GM23338 (cell line): ENCODE results near the gene SYCE1L. TPM values are rescaled to one million over a fixed set of nuclear protein-coding genes. Genes with fewer than 3 reads are reported as not detected.
"Not testable (repeated sequence)": the region's sequence is repeated elsewhere in the genome, so short reads cannot be mapped to it uniquely, and the experiment has no call there.

Source experiments
- ATAC-seq: fragments of 200-7000 bp; cut with Tn5 transposase; 3 replicates; pipeline ENCODE4 v1.9.1; 2020
- DNase-seq: peaks from one replicate; pipeline ENCODE4 v3.0.0-alpha.2; 2015; ENCODE audit warnings: low spot score
- H2AFZ ChIP-seq: fragments of 200-600 bp; sonication (generic); 2 replicates; pipeline ENCODE4 v1.8.0; 2016; ENCODE audit warnings: antibody characterized with exemption, mild to moderate bottlenecking, moderate library complexity
- H3F3A ChIP-seq: fragments of 200-600 bp; sonication (generic); replicated peaks from 2 replicates; pipeline ENCODE4 v1.8.0; 2017; ENCODE audit warnings: antibody characterized with exemption, mixed run types, low read depth
- H3K27ac ChIP-seq: fragments of 200-600 bp; sonication (generic); 2 replicates; pipeline ENCODE4 v1.6.1; 2016; ENCODE audit warnings: low read depth
- H3K27me3 ChIP-seq: fragments of 200-600 bp; sonication (generic); 2 replicates; pipeline ENCODE4 v1.8.0; 2016; ENCODE audit warnings: mild to moderate bottlenecking, mixed run types, moderate library complexity; ENCODE audit not compliant: insufficient read depth
- H3K36me3 ChIP-seq: fragments of 200-600 bp; sonication (generic); 2 replicates; pipeline ENCODE4 v1.8.0; 2016; ENCODE audit warnings: mild to moderate bottlenecking; ENCODE audit not compliant: insufficient read depth
- H3K4me1 ChIP-seq: fragments of 200-600 bp; sonication (generic); 2 replicates; pipeline ENCODE4 v1.8.0; 2016; ENCODE audit warnings: mild to moderate bottlenecking, moderate library complexity; ENCODE audit not compliant: insufficient read depth
- H3K4me2 ChIP-seq: fragments of 200-600 bp; sonication (generic); 2 replicates; pipeline ENCODE4 v1.7.1; 2017; ENCODE audit warnings: mixed run types
- H3K4me3 ChIP-seq: fragments of 200-600 bp; sonication (generic); 2 replicates; pipeline ENCODE4 v1.6.1; 2016; ENCODE audit warnings: mixed run types
- H3K79me2 ChIP-seq: fragments of 200-600 bp; sonication (generic); replicated peaks from 2 replicates; pipeline ENCODE4 v1.8.0; 2017; ENCODE audit warnings: mild to moderate bottlenecking; ENCODE audit not compliant: insufficient read depth
- H3K9me2 ChIP-seq: fragments of 200-600 bp; sonication (generic); 2 replicates; pipeline ENCODE4 v1.8.0; 2017; ENCODE audit not compliant: insufficient read depth
- H4K20me1 ChIP-seq: fragments of 200-600 bp; sonication (generic); replicated peaks from 2 replicates; pipeline ENCODE4 v1.8.0; 2017; ENCODE audit warnings: mild to moderate bottlenecking; ENCODE audit not compliant: insufficient read depth
- H3K27ac Mint-ChIP-seq: 2 replicates; pipeline ENCODE4 v1.8.0; 2020; ENCODE audit warnings: inconsistent platforms, mild to moderate bottlenecking, moderate library complexity, mixed read lengths
- H3K27me3 Mint-ChIP-seq: 3 replicates; pipeline ENCODE4 v1.8.0; 2022; ENCODE audit warnings: low read depth, mild to moderate bottlenecking, moderate library complexity, mixed read lengths, inconsistent platforms; ENCODE audit not compliant: insufficient read depth, poor library complexity
- H3K36me3 Mint-ChIP-seq: 3 replicates; pipeline ENCODE4 v1.8.0; 2021; ENCODE audit warnings: low read depth, mild to moderate bottlenecking, inconsistent platforms, moderate library complexity, mixed read lengths
- H3K4me1 Mint-ChIP-seq: 3 replicates; pipeline ENCODE4 v1.8.0; 2020; ENCODE audit warnings: mild to moderate bottlenecking, inconsistent platforms, mixed read lengths
- H3K4me3 Mint-ChIP-seq: 3 replicates; pipeline ENCODE4 v1.8.0; 2021; ENCODE audit warnings: moderate library complexity, mild to moderate bottlenecking, inconsistent platforms, mixed read lengths
- H3K9me3 Mint-ChIP-seq: 3 replicates; pipeline ENCODE4 v1.8.0; 2020; ENCODE audit warnings: moderate library complexity, mild to moderate bottlenecking, inconsistent platforms, mixed read lengths
- CREB1 ChIP-seq: fragments of 250-450 bp; sonication (Bioruptor Pico); IDR thresholded peaks from 2 replicates; pipeline ENCODE4 v1.5.0; 2020; ENCODE audit warnings: low read depth, mild to moderate bottlenecking, moderate library complexity
- ETS1 ChIP-seq: IDR thresholded peaks from 2 replicates; pipeline ENCODE4 v1.6.1; 2016; ENCODE audit warnings: antibody characterized with exemption
- EZH2 ChIP-seq: fragments of 200-600 bp; sonication (generic); IDR thresholded peaks from one replicate; pipeline ENCODE4 v1.8.0; 2017; ENCODE audit warnings: antibody characterized with exemption, mild to moderate bottlenecking, low read depth; ENCODE audit not compliant: unreplicated experiment
- EZH2phosphoT487 ChIP-seq: fragments of 200-600 bp; sonication (generic); IDR thresholded peaks from one replicate; pipeline ENCODE4 v1.8.1; 2018; ENCODE audit warnings: antibody characterized with exemption; ENCODE audit not compliant: unreplicated experiment
- NANOG ChIP-seq: IDR thresholded peaks from 2 replicates; pipeline ENCODE4 v1.6.1; 2016; ENCODE audit warnings: antibody characterized with exemption, borderline replicate concordance
- POLR2AphosphoS5 ChIP-seq: IDR thresholded peaks from 2 replicates; pipeline ENCODE4 v1.6.1; 2016; ENCODE audit warnings: antibody characterized with exemption, low read depth
- STAT1 ChIP-seq: IDR thresholded peaks from one replicate; pipeline ENCODE4 v1.6.1; 2016; ENCODE audit warnings: antibody characterized with exemption; ENCODE audit not compliant: unreplicated experiment
- ZNF331 ChIP-seq: fragments of 250-450 bp; sonication (Bioruptor Pico); IDR thresholded peaks from 2 replicates; pipeline ENCODE4 v1.5.0; 2020; ENCODE audit warnings: low read depth, mild to moderate bottlenecking, moderate library complexity
- polyA plus RNA-seq: library from polyadenylated mRNA; unstranded; fragments of >200 nt; fragmentation: Nextera tagmentation; extraction: Ambion mirVana; gene quantifications from 2 replicates; pipeline ENCODE4 v1.2.1, GENCODE V29; 2016
- total RNA-seq: library from RNA; depleted of rRNA; stranded (reverse); fragments of >200 nt; shearing (Covaris generic); gene quantifications from 2 replicates; pipeline ENCODE4 v1.2.3, GENCODE V29; 2014
- TF ChIP-seq, protein P1 (sequence below): fragments of 250-450 bp; sonication (Bioruptor Pico); IDR thresholded peaks from 2 replicates; pipeline ENCODE4 v1.5.0; 2020; ENCODE audit warnings: mild to moderate bottlenecking, moderate library complexity
- TF ChIP-seq, protein P2 (sequence below): IDR thresholded peaks from one replicate; pipeline ENCODE4 v1.6.1; 2018; ENCODE audit warnings: antibody characterized with exemption; ENCODE audit not compliant: unreplicated experiment

The SYCE1L gene
- total and polyA plus RNA-seq, 2 experiments from 2014 or later: 3.9 to 5.9 TPM

GRCh38 chr16:77165536-77166236 is 33.5 kb upstream of the SYCE1L start:
- H3K36me3 ChIP-seq, H3K4me2 ChIP-seq, ATAC-seq, H3K27me3 Mint-ChIP-seq, H3K27ac Mint-ChIP-seq, H3F3A ChIP-seq, H3K4me3 Mint-ChIP-seq, H3K79me2 ChIP-seq, DNase-seq, H3K4me1 ChIP-seq, H3K9me2 ChIP-seq, H2AFZ ChIP-seq, H3K27me3 ChIP-seq, H3K27ac ChIP-seq, H3K4me3 ChIP-seq, H4K20me1 ChIP-seq, H3K4me1 Mint-ChIP-seq, H3K36me3 Mint-ChIP-seq: not testable (repeated sequence)
- H3K9me3 Mint-ChIP-seq: peaks cover 31% of the 10 kb centered on the region

DNA sequence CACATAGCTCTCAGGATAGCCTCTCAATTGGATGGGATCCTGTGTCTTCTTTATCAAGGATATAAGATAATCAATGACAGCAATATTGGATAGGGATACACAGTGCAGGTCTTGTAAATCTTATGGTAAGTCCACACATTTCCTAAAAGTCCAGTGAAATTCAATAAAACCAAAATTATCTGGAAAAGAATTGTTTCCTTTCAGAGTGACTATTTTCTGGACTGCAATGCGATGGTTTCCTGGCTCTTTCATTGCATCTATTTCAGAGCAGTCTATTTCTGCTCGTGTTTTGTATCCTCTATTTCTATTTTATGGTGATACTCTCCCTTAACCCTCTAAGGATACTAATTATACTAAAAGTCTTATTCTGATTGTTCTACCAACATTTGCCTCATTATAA is 32.5 kb upstream of the SYCE1L start:
- Histone ChIP-seq H3K36me3 (no peaks in the 10 kb centered on the region), H3K9me2 (peaks cover 3% of the 10 kb centered on the region; the same call in 1 of the 2 replicates), H3K79me2 (no peaks in the 10 kb centered on the region), H3K4me1 (no peaks in the 10 kb centered on the region), H3K4me3 (no peak overlapping the region), H4K20me1 (no peaks in the 10 kb centered on the region), H3K27ac (no peak overlapping the region), H3K27me3 (no peaks in the 10 kb centered on the region), H2AFZ (no peak overlapping the region), H3F3A (no peaks in the 10 kb centered on the region), H3K4me2 (no peak overlapping the region)
- Mint-ChIP-seq H3K27ac (no peak overlapping the region), H3K27me3 (no peaks in the 10 kb centered on the region), H3K9me3 (peaks cover 31% of the 10 kb centered on the region), H3K36me3 (no peaks in the 10 kb centered on the region), H3K4me3 (no peak overlapping the region), H3K4me1 (no peaks in the 10 kb centered on the region)
- ATAC-seq: no peak
- no peak for DNase-seq
- TF ChIP-seq POLR2AphosphoS5 (no peak), EZH2 (no peak), EZH2phosphoT487 (no peak), ETS1 (no peak), NANOG (no peak), ZNF331 (CRISPR knock-in tag) (no peak), STAT1 (no peak), CREB1 (CRISPR knock-in tag) (no peak)
- TF ChIP-seq, protein P1, sequence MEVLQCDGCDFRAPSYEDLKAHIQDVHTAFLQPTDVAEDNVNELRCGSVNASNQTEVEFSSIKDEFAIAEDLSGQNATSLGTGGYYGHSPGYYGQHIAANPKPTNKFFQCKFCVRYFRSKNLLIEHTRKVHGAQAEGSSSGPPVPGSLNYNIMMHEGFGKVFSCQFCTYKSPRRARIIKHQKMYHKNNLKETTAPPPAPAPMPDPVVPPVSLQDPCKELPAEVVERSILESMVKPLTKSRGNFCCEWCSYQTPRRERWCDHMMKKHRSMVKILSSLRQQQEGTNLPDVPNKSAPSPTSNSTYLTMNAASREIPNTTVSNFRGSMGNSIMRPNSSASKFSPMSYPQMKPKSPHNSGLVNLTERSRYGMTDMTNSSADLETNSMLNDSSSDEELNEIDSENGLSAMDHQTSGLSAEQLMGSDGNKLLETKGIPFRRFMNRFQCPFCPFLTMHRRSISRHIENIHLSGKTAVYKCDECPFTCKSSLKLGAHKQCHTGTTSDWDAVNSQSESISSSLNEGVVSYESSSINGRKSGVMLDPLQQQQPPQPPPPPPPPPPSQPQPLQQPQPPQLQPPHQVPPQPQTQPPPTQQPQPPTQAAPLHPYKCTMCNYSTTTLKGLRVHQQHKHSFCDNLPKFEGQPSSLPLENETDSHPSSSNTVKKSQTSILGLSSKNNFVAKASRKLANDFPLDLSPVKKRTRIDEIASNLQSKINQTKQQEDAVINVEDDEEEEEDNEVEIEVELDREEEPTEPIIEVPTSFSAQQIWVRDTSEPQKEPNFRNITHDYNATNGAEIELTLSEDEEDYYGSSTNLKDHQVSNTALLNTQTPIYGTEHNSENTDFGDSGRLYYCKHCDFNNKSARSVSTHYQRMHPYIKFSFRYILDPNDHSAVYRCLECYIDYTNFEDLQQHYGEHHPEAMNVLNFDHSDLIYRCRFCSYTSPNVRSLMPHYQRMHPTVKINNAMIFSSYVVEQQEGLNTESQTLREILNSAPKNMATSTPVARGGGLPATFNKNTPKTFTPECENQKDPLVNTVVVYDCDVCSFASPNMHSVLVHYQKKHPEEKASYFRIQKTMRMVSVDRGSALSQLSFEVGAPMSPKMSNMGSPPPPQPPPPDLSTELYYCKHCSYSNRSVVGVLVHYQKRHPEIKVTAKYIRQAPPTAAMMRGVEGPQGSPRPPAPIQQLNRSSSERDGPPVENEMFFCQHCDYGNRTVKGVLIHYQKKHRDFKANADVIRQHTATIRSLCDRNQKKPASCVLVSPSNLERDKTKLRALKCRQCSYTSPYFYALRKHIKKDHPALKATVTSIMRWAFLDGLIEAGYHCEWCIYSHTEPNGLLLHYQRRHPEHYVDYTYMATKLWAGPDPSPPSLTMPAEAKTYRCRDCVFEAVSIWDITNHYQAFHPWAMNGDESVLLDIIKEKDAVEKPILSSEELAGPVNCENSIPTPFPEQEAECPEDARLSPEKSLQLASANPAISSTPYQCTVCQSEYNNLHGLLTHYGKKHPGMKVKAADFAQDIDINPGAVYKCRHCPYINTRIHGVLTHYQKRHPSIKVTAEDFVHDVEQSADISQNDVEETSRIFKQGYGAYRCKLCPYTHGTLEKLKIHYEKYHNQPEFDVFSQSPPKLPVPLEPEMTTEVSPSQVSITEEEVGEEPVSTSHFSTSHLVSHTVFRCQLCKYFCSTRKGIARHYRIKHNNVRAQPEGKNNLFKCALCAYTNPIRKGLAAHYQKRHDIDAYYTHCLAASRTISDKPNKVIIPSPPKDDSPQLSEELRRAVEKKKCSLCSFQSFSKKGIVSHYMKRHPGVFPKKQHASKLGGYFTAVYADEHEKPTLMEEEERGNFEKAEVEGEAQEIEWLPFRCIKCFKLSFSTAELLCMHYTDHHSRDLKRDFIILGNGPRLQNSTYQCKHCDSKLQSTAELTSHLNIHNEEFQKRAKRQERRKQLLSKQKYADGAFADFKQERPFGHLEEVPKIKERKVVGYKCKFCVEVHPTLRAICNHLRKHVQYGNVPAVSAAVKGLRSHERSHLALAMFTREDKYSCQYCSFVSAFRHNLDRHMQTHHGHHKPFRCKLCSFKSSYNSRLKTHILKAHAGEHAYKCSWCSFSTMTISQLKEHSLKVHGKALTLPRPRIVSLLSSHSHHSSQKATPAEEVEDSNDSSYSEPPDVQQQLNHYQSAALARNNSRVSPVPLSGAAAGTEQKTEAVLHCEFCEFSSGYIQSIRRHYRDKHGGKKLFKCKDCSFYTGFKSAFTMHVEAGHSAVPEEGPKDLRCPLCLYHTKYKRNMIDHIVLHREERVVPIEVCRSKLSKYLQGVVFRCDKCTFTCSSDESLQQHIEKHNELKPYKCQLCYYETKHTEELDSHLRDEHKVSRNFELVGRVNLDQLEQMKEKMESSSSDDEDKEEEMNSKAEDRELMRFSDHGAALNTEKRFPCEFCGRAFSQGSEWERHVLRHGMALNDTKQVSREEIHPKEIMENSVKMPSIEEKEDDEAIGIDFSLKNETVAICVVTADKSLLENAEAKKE (CRISPR knock-in tag): no peak
- TF ChIP-seq, protein P2, sequence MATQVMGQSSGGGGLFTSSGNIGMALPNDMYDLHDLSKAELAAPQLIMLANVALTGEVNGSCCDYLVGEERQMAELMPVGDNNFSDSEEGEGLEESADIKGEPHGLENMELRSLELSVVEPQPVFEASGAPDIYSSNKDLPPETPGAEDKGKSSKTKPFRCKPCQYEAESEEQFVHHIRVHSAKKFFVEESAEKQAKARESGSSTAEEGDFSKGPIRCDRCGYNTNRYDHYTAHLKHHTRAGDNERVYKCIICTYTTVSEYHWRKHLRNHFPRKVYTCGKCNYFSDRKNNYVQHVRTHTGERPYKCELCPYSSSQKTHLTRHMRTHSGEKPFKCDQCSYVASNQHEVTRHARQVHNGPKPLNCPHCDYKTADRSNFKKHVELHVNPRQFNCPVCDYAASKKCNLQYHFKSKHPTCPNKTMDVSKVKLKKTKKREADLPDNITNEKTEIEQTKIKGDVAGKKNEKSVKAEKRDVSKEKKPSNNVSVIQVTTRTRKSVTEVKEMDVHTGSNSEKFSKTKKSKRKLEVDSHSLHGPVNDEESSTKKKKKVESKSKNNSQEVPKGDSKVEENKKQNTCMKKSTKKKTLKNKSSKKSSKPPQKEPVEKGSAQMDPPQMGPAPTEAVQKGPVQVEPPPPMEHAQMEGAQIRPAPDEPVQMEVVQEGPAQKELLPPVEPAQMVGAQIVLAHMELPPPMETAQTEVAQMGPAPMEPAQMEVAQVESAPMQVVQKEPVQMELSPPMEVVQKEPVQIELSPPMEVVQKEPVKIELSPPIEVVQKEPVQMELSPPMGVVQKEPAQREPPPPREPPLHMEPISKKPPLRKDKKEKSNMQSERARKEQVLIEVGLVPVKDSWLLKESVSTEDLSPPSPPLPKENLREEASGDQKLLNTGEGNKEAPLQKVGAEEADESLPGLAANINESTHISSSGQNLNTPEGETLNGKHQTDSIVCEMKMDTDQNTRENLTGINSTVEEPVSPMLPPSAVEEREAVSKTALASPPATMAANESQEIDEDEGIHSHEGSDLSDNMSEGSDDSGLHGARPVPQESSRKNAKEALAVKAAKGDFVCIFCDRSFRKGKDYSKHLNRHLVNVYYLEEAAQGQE: no peak
